ENCODE data around the gene LAGE3. TPM values are rescaled to one million over a fixed set of nuclear protein-coding genes. Genes with fewer than 3 reads are reported as not detected.

The LAGE3 gene
- total and polyA plus RNA-seq, 2 of the 13 experiments (the other 11 are each of a cell fraction or from before 2014, with no cell fraction given), result 7.6 to 12.7 TPM

DNA sequence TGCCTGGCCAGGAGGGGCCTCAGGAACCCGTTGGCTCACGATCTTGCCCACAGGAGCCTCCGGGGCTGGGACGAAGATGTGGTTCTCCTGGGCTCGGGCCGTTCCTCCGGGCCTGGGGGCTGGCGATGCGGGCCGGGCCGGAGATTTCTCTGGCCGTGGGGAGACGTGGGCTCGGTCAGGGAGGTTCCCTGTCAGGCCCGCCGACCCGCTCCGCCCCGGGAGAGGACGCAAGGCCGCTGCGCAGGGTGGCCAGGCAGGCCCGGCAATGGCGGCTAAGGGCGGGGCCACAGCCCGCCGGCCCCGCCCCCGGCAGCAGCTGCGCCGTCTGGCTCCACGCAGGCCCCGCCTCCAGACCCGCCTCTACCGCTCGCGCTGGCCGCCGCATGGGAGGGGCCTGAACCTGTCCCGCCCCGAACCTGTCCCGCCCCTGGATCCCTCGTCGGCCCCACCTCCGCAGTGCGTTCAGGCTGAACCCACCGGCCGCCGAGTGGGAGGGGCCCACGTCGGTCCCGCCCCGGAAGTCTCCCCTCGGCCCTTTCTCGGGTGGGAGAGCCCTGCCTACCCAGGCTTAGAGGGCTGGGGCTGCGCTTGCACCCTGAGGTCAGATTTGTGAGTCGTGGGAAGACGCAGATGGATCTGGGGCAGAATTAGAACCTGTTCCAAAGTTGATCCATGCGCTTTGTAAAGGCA, 37.0 kb upstream of the LAGE3 start, which contains the start of gene FAM3A:
Gene FAM3A (minus strand): TSS at position 267 of the 690 bp plus-strand sequence. CDS start 460 bp downstream, outside the sequence.
- CTCF ChIA-PET (ENCODE audit: low intra/inter-chr PET ratio, low total read pairs), result no interaction called here
- DNase-seq (ENCODE audit: low spot score), result peak; percentile 68
- Histone ChIP-seq H2AFZ (ENCODE audit: low read length) (no peak within 1 kb of the TSS), H3K27ac (ENCODE audit: extremely low read length, insufficient read depth, low read length) (peak within 1 kb of the TSS; percentile 86), H3K9ac (ENCODE audit: insufficient read depth, low read depth, low read length) (peak within 1 kb of the TSS; percentile 85), H3K9me3 (ENCODE audit: low read length) (no peaks in the 10 kb centered on the region), H4K20me1 (ENCODE audit: insufficient read depth, low read length) (no peaks in the 10 kb centered on the region), H3K36me3 (replicated peaks in 1 of 2; ENCODE audit: control insufficient read depth in 1 of 2, insufficient read depth in 2 of 2, low read length in 2 of 2) (no peaks in the 10 kb centered on the region), H3K4me1 (ENCODE audit: insufficient read depth, low read length) (peaks cover 25% of the 10 kb centered on the region), H3K27me3 (ENCODE audit: control insufficient read depth in 1 of 2, insufficient read depth in 2 of 2, low read length in 2 of 2) (no peaks in the 10 kb centered on the region), H3K79me2 (ENCODE audit: insufficient read depth, low read length) (no peaks in the 10 kb centered on the region), H3K4me3 (replicated peaks in 1 of 3; ENCODE audit: insufficient read depth in 1 of 3, low read depth in 2 of 3, low read length in 3 of 3) (peak within 1 kb of the TSS; percentile 60 to 78 (median 74); a peak in 5 of 6 replicates), H3K4me2 (ENCODE audit: low read depth, low read length) (peak within 1 kb of the TSS; percentile 91)
- BruUV-seq (replicated peaks), result no TSS peak
- in situ Hi-C loops (cut with HindIII; ENCODE audit: extremely low pct_ligation_motif_present, low pct_unique_long_range_greater_than_20kb) (loop anchor here (5.0 kb wide), 1 partner anchor 34 kb away; no protein-coding TSS in a partner anchor), intact Hi-C loops (cut with micrococcal nuclease; ENCODE audit: unreplicated experiment) (no loop called here)
- peak; percentile 84 for FAIRE-seq
- WGBS (ENCODE audit: low lambda C conversion rate), result no CpG with 5 or more reads among the region's 59 CpGs
- peak; percentile 83 for ATAC-seq
- POLR2A ChIA-PET, result interaction anchor here (1.2 to 3.9 kb wide), 10 partner anchors 11 to 143 kb away, joined by 3 to 34 read pairs (median 8); partner anchors contain the start of genes LAGE3, RPL10, SLC10A3 and TAFAZZIN
- TF ChIP-seq, protein P1, sequence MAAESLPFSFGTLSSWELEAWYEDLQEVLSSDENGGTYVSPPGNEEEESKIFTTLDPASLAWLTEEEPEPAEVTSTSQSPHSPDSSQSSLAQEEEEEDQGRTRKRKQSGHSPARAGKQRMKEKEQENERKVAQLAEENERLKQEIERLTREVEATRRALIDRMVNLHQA (CRISPR knock-in tag; IDR thresholded peaks at IDR 0.05), result no peak
- TF ChIP-seq ERF (CRISPR knock-in tag; IDR thresholded peaks at IDR 0.05) (peak; percentile 28; the same call in 1 of the 2 replicates), ZNF121 (CRISPR knock-in tag; IDR thresholded peaks at IDR 0.05) (no peak), PAWR (CRISPR knock-in tag; IDR thresholded peaks at IDR 0.05; ENCODE audit: borderline replicate concordance) (no peak), ZNF292 (CRISPR knock-in tag; IDR thresholded peaks at IDR 0.05; ENCODE audit: borderline replicate concordance, low read depth) (no peak), ZNF790 (CRISPR knock-in tag; IDR thresholded peaks at IDR 0.05; ENCODE audit: borderline replicate concordance) (no peak), ZNF749 (CRISPR knock-in tag; IDR thresholded peaks at IDR 0.05; ENCODE audit: borderline replicate concordance) (0 out of 2 replicates have a peak, but pooled peaks have one; percentile 27), MED1 (CRISPR knock-in tag; IDR thresholded peaks at IDR 0.05) (no peak), POLR2AphosphoS5 (IDR thresholded peaks at IDR 0.05; ENCODE audit: low read depth, low read length) (peak; percentile 82), ZNF672 (CRISPR knock-in tag; IDR thresholded peaks at IDR 0.05) (no peak), ZC3H13 (CRISPR knock-in tag; IDR thresholded peaks at IDR 0.05) (no peak), ISL2 (CRISPR knock-in tag; IDR thresholded peaks at IDR 0.05) (no peak), KDM5B (CRISPR knock-in tag; IDR thresholded peaks at IDR 0.05; ENCODE audit: borderline replicate concordance) (no peak), ZNF3 (CRISPR knock-in tag; IDR thresholded peaks at IDR 0.05) (no peak), KDM4B (CRISPR knock-in tag; IDR thresholded peaks at IDR 0.05) (no peak), RARA (CRISPR knock-in tag; IDR thresholded peaks at IDR 0.05) (0 out of 2 replicates have a peak, but pooled peaks have one; percentile 20), NFKB2 (CRISPR knock-in tag; IDR thresholded peaks at IDR 0.05; ENCODE audit: borderline replicate concordance) (0 out of 2 replicates have a peak, but pooled peaks have one; percentile 23)
- TF ChIP-seq, protein P2, sequence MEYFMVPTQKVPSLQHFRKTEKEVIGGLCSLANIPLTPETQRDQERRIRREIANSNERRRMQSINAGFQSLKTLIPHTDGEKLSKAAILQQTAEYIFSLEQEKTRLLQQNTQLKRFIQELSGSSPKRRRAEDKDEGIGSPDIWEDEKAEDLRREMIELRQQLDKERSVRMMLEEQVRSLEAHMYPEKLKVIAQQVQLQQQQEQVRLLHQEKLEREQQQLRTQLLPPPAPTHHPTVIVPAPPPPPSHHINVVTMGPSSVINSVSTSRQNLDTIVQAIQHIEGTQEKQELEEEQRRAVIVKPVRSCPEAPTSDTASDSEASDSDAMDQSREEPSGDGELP (IDR thresholded peaks at IDR 0.05; ENCODE audit: borderline replicate concordance, low read depth), result no peak
- TF ChIP-seq, protein P3, sequence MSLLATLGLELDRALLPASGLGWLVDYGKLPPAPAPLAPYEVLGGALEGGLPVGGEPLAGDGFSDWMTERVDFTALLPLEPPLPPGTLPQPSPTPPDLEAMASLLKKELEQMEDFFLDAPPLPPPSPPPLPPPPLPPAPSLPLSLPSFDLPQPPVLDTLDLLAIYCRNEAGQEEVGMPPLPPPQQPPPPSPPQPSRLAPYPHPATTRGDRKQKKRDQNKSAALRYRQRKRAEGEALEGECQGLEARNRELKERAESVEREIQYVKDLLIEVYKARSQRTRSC (CRISPR knock-in tag; IDR thresholded peaks at IDR 0.05; ENCODE audit: low read depth), result no peak
- TF ChIP-seq, protein P4, sequence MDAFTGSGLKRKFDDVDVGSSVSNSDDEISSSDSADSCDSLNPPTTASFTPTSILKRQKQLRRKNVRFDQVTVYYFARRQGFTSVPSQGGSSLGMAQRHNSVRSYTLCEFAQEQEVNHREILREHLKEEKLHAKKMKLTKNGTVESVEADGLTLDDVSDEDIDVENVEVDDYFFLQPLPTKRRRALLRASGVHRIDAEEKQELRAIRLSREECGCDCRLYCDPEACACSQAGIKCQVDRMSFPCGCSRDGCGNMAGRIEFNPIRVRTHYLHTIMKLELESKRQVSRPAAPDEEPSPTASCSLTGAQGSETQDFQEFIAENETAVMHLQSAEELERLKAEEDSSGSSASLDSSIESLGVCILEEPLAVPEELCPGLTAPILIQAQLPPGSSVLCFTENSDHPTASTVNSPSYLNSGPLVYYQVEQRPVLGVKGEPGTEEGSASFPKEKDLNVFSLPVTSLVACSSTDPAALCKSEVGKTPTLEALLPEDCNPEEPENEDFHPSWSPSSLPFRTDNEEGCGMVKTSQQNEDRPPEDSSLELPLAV (CRISPR knock-in tag; conservative IDR thresholded peaks at IDR 0.05; ENCODE audit: low read depth), result no peak
- TF ChIP-seq, protein P5, sequence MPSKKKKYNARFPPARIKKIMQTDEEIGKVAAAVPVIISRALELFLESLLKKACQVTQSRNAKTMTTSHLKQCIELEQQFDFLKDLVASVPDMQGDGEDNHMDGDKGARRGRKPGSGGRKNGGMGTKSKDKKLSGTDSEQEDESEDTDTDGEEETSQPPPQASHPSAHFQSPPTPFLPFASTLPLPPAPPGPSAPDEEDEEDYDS (CRISPR knock-in tag; IDR thresholded peaks at IDR 0.05), result peak; percentile 68; the same call in 1 of the 2 replicates
